Stomach (tissue), 4 donors: ENCODE measurements around the gene SCFD2.

Source experiments
- CTCF ChIP-seq, 7 experiments: fragments of 450-650 bp in 4 of 7; fragments of 200-600 bp in 3 of 7; sonication (generic) in 3 of 7; IDR thresholded peaks; one replicate each; pipeline ENCODE4 v1.5.1; 2016 to 2019; ENCODE audit warnings: antibody characterized with exemption in 7 of 7, control low read depth in 2 of 7, mild to moderate bottlenecking in 1 of 7
- POLR2A ChIP-seq, 4 donors: fragments of 450-650 bp; IDR thresholded peaks; one replicate each; pipeline ENCODE4 v1.6.1; 2016; ENCODE audit warnings: antibody characterized with exemption in 4 of 4, control low read depth in 2 of 4, mild to moderate bottlenecking in 1 of 4, moderate library complexity in 1 of 4
- POLR2AphosphoS5 ChIP-seq, 3 donors: sonication (generic); formaldehyde crosslinking; IDR thresholded peaks; one replicate each; pipeline ENCODE4 v1.6.1; 2016; ENCODE audit warnings: antibody characterized with exemption in 3 of 3

GRCh38 chr4:53119680-53120079 lies 246.2 kb downstream of the SCFD2 start:
- no peak for TF ChIP-seq CTCF (IDR thresholded peaks at IDR 0.05)
- TF ChIP-seq POLR2A (IDR thresholded peaks at IDR 0.05): no peak
- TF ChIP-seq POLR2AphosphoS5 (IDR thresholded peaks at IDR 0.05): no peak
